ENCODE measurements around the gene ST3GAL5.
"Not testable (repeated sequence)": the region's sequence is repeated elsewhere in the genome, so short reads cannot be mapped to it uniquely, and the experiment has no call there.

ST3GAL5 gene

GRCh38 chr2:85893428-85894258 is 4.9 kb upstream of the ST3GAL5 start:
- Histone ChIP-seq H3K27ac (ENCODE audit: low read depth in 2 of 2, low read length in 2 of 2) (no peak overlapping the region), H3K9ac (ENCODE audit: low read depth in 1 of 2, low read length in 2 of 2) (no peak overlapping the region), H3K4me1 (ENCODE audit: control insufficient read depth in 2 of 2, insufficient read depth in 2 of 2, low read length in 2 of 2) (peaks cover 0 to 9% of the 10 kb centered on the region in 2 donors), H3K4me3 (ENCODE audit: low read length in 2 of 2) (no peak overlapping the region), H3K9me3 (ENCODE audit: control insufficient read depth in 2 of 2, low read length in 2 of 2) (no peaks in the 10 kb centered on the region), H3K36me3 (ENCODE audit: control insufficient read depth in 2 of 2, insufficient read depth in 2 of 2, low read length in 2 of 2) (no peaks in the 10 kb centered on the region), H3K27me3 (ENCODE audit: control insufficient read depth in 2 of 2, insufficient read depth in 2 of 2, low read length in 2 of 2) (no peaks in the 10 kb centered on the region)

- H3K4me1 ChIP-seq (ENCODE audit: control insufficient read depth in 2 of 2, insufficient read depth in 2 of 2, low read length in 2 of 2): peaks cover 7 to 18% of the 10 kb centered on the region in 2 donors
- no peak overlapping the region for H3K9ac ChIP-seq (ENCODE audit: low read depth in 1 of 2, low read length in 2 of 2)
- H3K27ac ChIP-seq (ENCODE audit: low read depth in 2 of 2, low read length in 2 of 2): no peak overlapping the region
- no peaks in the 10 kb centered on the region for H3K9me3 ChIP-seq (ENCODE audit: control insufficient read depth in 2 of 2, low read length in 2 of 2)
- no peaks in the 10 kb centered on the region for H3K36me3 ChIP-seq (ENCODE audit: control insufficient read depth in 2 of 2, insufficient read depth in 2 of 2, low read length in 2 of 2)
- H3K27me3 ChIP-seq (ENCODE audit: control insufficient read depth in 2 of 2, insufficient read depth in 2 of 2, low read length in 2 of 2): peaks cover 0 to 5% of the 10 kb centered on the region in 2 donors
- no peak overlapping the region for H3K4me3 ChIP-seq (ENCODE audit: low read length in 2 of 2)
Observed at GRCh38 chr2:85892216-85892944, 3.6 kb upstream of the ST3GAL5 start.

GRCh38 chr2:85890522-85891176 is 1.9 kb upstream of the ST3GAL5 start:
- no peaks in the 10 kb centered on the region for H3K9me3 ChIP-seq (ENCODE audit: control insufficient read depth in 2 of 2, low read length in 2 of 2)
- no peak overlapping the region for H3K27ac ChIP-seq (ENCODE audit: low read depth in 2 of 2, low read length in 2 of 2)
- no peaks in the 10 kb centered on the region for H3K36me3 ChIP-seq (ENCODE audit: control insufficient read depth in 2 of 2, insufficient read depth in 2 of 2, low read length in 2 of 2)
- peaks cover 0 to 5% of the 10 kb centered on the region in 2 donors for H3K27me3 ChIP-seq (ENCODE audit: control insufficient read depth in 2 of 2, insufficient read depth in 2 of 2, low read length in 2 of 2)
- H3K4me3 ChIP-seq (ENCODE audit: low read length in 2 of 2): peak overlapping the region in 1 of 2 donors; percentile 95
- H3K9ac ChIP-seq (ENCODE audit: low read depth in 1 of 2, low read length in 2 of 2): no peak overlapping the region
- H3K4me1 ChIP-seq (ENCODE audit: control insufficient read depth in 2 of 2, insufficient read depth in 2 of 2, low read length in 2 of 2): peaks cover 9 to 24% of the 10 kb centered on the region in 2 donors

GRCh38 chr2:85889627-85890281 is 964 bp upstream of the ST3GAL5 start:
- Histone ChIP-seq H3K4me3 (ENCODE audit: low read length in 2 of 2) (peak overlapping the region; percentile 74 to 95), H3K9ac (ENCODE audit: low read depth in 1 of 2, low read length in 2 of 2) (peak overlapping the region; percentile 15 to 82), H3K36me3 (ENCODE audit: control insufficient read depth in 2 of 2, insufficient read depth in 2 of 2, low read length in 2 of 2) (no peaks in the 10 kb centered on the region), H3K27ac (ENCODE audit: low read depth in 2 of 2, low read length in 2 of 2) (peak overlapping the region; percentile 61 to 75), H3K4me1 (ENCODE audit: control insufficient read depth in 2 of 2, insufficient read depth in 2 of 2, low read length in 2 of 2) (peaks cover 9 to 24% of the 10 kb centered on the region in 2 donors), H3K27me3 (ENCODE audit: control insufficient read depth in 2 of 2, insufficient read depth in 2 of 2, low read length in 2 of 2) (peaks cover 0 to 5% of the 10 kb centered on the region in 2 donors), H3K9me3 (ENCODE audit: control insufficient read depth in 2 of 2, low read length in 2 of 2) (no peaks in the 10 kb centered on the region)

- peak overlapping the region; percentile 55 to 65 for H3K9ac ChIP-seq (ENCODE audit: low read depth in 1 of 2, low read length in 2 of 2)
- H3K9me3 ChIP-seq (ENCODE audit: control insufficient read depth in 2 of 2, low read length in 2 of 2): no peaks in the 10 kb centered on the region
- H3K27ac ChIP-seq (ENCODE audit: low read depth in 2 of 2, low read length in 2 of 2): peak overlapping the region; percentile 61 to 75
- H3K4me3 ChIP-seq (ENCODE audit: low read length in 2 of 2): peak overlapping the region; percentile 74 to 80
- peaks cover 9 to 24% of the 10 kb centered on the region in 2 donors for H3K4me1 ChIP-seq (ENCODE audit: control insufficient read depth in 2 of 2, insufficient read depth in 2 of 2, low read length in 2 of 2)
- H3K27me3 ChIP-seq (ENCODE audit: control insufficient read depth in 2 of 2, insufficient read depth in 2 of 2, low read length in 2 of 2): peaks cover 0 to 5% of the 10 kb centered on the region in 2 donors
- H3K36me3 ChIP-seq (ENCODE audit: control insufficient read depth in 2 of 2, insufficient read depth in 2 of 2, low read length in 2 of 2): no peaks in the 10 kb centered on the region
Observed at GRCh38 chr2:85888020-85888683, 638 bp downstream of the ST3GAL5 start.

GRCh38 chr2:85887566-85888019 is 1.2 kb downstream of the ST3GAL5 start:
- Histone ChIP-seq H3K36me3 (ENCODE audit: control insufficient read depth in 2 of 2, insufficient read depth in 2 of 2, low read length in 2 of 2) (no peaks in the 10 kb centered on the region), H3K4me1 (ENCODE audit: control insufficient read depth in 2 of 2, insufficient read depth in 2 of 2, low read length in 2 of 2) (peaks cover 9 to 24% of the 10 kb centered on the region in 2 donors), H3K4me3 (ENCODE audit: low read length in 2 of 2) (peak overlapping the region; percentile 74 to 80), H3K9me3 (ENCODE audit: control insufficient read depth in 2 of 2, low read length in 2 of 2) (no peaks in the 10 kb centered on the region), H3K27me3 (ENCODE audit: control insufficient read depth in 2 of 2, insufficient read depth in 2 of 2, low read length in 2 of 2) (peaks cover 0 to 5% of the 10 kb centered on the region in 2 donors), H3K27ac (ENCODE audit: low read depth in 2 of 2, low read length in 2 of 2) (peak overlapping the region; percentile 61 to 75), H3K9ac (ENCODE audit: low read depth in 1 of 2, low read length in 2 of 2) (peak overlapping the region; percentile 55 to 65)

- H3K27me3 ChIP-seq (ENCODE audit: control insufficient read depth in 2 of 2, insufficient read depth in 2 of 2, low read length in 2 of 2): peaks cover 0 to 5% of the 10 kb centered on the region in 2 donors
- peaks cover 9 to 24% of the 10 kb centered on the region in 2 donors for H3K4me1 ChIP-seq (ENCODE audit: control insufficient read depth in 2 of 2, insufficient read depth in 2 of 2, low read length in 2 of 2)
- H3K4me3 ChIP-seq (ENCODE audit: low read length in 2 of 2): peak overlapping the region in 1 of 2 donors; percentile 80
- H3K27ac ChIP-seq (ENCODE audit: low read depth in 2 of 2, low read length in 2 of 2): peak overlapping the region in 1 of 2 donors; percentile 75
- no peaks in the 10 kb centered on the region for H3K9me3 ChIP-seq (ENCODE audit: control insufficient read depth in 2 of 2, low read length in 2 of 2)
- H3K36me3 ChIP-seq (ENCODE audit: control insufficient read depth in 2 of 2, insufficient read depth in 2 of 2, low read length in 2 of 2): no peaks in the 10 kb centered on the region
- H3K9ac ChIP-seq (ENCODE audit: low read depth in 1 of 2, low read length in 2 of 2): peak overlapping the region in 1 of 2 donors; percentile 38
Observed at GRCh38 chr2:85886590-85886989, 2.2 kb downstream of the ST3GAL5 start.

- no peaks in the 10 kb centered on the region for H3K9me3 ChIP-seq (ENCODE audit: control insufficient read depth in 2 of 2, low read length in 2 of 2)
- H3K4me1 ChIP-seq (ENCODE audit: control insufficient read depth in 2 of 2, insufficient read depth in 2 of 2, low read length in 2 of 2): peaks cover 9 to 24% of the 10 kb centered on the region in 2 donors
- no peak overlapping the region for H3K9ac ChIP-seq (ENCODE audit: low read depth in 1 of 2, low read length in 2 of 2)
- H3K27me3 ChIP-seq (ENCODE audit: control insufficient read depth in 2 of 2, insufficient read depth in 2 of 2, low read length in 2 of 2): peaks cover 0 to 5% of the 10 kb centered on the region in 2 donors
- H3K27ac ChIP-seq (ENCODE audit: low read depth in 2 of 2, low read length in 2 of 2): peak overlapping the region in 1 of 2 donors; percentile 75
- no peak overlapping the region for H3K4me3 ChIP-seq (ENCODE audit: low read length in 2 of 2)
- H3K36me3 ChIP-seq (ENCODE audit: control insufficient read depth in 2 of 2, insufficient read depth in 2 of 2, low read length in 2 of 2): no peaks in the 10 kb centered on the region
Observed at GRCh38 chr2:85886141-85886540, 2.6 kb downstream of the ST3GAL5 start.

GRCh38 chr2:85881781-85882180 is 7.0 kb downstream of the ST3GAL5 start:
- H3K9me3 ChIP-seq (ENCODE audit: control insufficient read depth in 2 of 2, low read length in 2 of 2); H3K27me3 ChIP-seq (ENCODE audit: control insufficient read depth in 2 of 2, insufficient read depth in 2 of 2, low read length in 2 of 2); H3K36me3 ChIP-seq (ENCODE audit: control insufficient read depth in 2 of 2, insufficient read depth in 2 of 2, low read length in 2 of 2); H3K27ac ChIP-seq (ENCODE audit: low read depth in 2 of 2, low read length in 2 of 2); H3K9ac ChIP-seq (ENCODE audit: low read depth in 1 of 2, low read length in 2 of 2); H3K4me3 ChIP-seq (ENCODE audit: low read length in 2 of 2); H3K4me1 ChIP-seq (ENCODE audit: control insufficient read depth in 2 of 2, insufficient read depth in 2 of 2, low read length in 2 of 2): not testable (repeated sequence)

All from mucosa of rectum (tissue), 2 donors.